NCI-H2227 (cell line): ENCODE results near the gene FAM227B.
"Not testable (repeated sequence)": the region's sequence is repeated elsewhere in the genome, so short reads cannot be mapped to it uniquely, and the experiment has no call there.

Experiments
- DNase-seq: peaks from one replicate; lab custom pipeline; 2025; ENCODE audit not compliant: unreplicated experiment; lab: John Stamatoyannopoulos, UW

Gene FAM227B

DNA sequence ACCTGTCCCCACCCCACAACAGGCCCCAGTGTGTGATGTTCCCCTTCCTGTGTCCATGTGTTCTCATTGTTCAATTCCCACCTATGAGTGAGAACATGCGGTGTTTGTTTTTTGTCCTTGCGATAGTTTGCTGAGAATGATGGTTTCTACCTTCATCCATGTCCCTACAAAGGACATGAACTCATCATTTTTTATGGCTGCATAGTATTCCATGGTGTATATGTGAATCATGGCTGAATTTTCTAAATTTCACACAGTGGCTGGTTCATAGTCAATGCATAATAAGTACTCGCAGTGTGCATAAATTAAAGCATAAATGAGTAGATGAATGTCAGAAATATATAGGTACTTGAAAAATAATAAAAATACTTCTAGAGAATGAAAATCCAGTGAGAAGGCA, 8.4 kb downstream of the FAM227B start:
- DNase-seq: not testable (repeated sequence)

DNA sequence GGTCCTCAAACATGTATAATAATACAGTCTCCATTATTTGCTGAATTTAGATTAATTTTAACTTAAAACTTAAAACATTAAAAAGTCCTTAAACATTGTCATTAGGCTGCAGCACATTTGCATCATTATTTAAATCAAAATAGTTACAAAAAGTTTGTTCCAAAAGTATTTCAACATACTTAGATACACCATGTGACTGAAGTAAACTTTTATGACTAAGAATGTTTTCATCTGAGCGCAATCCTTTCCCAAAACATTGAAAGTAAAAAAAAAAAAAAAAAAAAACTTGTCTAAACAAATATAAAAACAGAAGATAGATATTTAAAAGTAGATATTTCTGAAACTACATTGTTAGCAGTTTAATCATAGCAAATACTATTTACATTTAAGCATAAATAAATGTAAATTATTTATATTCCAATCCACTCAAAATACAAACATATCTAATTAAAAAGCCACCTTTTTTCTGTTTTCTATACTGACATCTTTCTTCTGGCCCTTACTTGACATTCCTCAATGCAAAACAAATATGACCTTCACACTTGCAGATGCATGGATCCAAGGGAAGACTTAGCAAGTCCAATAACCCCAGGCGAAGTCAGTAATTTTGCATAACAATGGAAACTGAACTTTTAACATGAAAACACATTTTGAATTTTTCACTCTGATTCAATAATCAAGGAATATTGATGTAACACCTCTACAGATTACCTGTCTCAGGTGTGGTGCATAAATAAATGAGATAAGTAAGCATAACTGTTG, 10.3 kb downstream of the FAM227B start:
- no peak for DNase-seq

DNA sequence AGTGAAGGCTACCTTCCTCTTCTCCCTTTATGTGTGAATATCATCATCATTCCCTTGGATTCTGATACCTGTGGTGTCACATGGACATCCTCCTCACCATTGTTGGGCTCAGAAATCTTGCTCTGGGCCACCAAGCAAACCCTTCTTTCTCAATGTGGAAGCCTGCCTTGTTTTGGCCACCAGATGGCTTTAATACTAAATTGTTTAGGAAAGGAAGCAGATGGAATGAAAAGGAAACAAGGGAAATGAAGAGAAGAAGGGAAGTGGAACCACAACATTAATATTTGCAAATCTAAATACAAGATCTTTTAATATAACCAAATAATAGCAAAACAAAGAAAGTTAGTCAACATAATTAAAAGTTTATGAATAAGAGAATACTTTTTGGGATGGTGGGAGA, 14.0 kb downstream of the FAM227B start:
- DNase-seq: no peak

DNA sequence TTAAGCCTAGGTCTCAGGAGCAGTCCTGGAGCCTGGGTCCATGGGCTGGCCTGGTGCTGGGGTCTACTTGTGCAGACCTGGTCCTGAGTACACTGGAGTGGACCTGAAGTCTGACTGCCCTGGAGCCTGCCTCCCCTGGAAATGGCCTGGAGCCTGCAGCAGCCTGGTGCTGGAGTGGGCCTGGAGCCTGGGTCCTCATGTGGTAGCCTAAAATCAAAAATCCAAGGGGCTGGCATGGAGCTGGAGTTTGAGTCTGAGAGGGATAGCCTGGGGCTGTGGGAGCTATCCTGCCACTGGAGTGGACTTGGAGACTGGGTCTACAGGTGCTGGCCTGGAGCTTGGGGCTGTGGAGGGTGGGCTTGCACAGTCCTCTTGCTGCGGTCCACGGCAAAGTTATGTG, 15.0 kb downstream of the FAM227B start:
- DNase-seq: no peak

DNA sequence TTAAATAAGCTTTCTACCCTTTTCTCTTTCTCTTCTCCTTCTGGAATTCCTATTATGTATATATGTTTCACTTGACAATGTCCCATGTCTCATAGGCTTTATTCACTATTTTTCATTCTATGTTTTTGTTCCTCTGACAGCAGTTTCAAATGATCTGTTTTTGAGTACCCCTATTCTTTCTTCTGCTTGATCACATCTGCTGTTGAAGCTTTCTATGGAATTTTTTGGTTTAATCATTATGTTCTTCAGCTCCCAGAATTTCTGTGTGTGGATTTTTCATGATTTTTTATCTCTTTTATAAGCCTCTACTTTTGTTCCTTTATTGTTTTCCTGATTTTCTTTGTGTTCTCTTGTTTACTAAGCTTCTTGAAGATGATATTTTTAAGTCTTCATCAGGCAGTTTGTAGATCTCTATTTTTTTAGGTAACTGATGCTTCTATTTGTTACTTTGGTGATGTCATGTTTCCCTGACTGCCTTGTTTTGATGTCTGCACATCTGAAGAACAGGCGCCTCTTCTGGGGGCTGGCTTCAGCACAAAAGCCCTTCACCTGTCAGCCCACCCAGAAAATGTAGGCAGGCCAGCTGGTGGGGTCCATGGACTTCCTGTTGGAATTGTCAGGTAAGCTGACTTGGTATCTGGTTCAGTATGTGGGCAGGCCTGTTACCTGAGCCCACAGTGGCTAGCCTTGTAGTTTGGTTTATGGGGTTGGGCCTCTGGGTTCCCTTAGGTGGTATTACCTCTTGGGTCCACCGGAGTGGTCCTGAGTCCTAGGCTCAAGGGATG, 15.8 kb downstream of the FAM227B start:
- DNase-seq: no peak

DNA sequence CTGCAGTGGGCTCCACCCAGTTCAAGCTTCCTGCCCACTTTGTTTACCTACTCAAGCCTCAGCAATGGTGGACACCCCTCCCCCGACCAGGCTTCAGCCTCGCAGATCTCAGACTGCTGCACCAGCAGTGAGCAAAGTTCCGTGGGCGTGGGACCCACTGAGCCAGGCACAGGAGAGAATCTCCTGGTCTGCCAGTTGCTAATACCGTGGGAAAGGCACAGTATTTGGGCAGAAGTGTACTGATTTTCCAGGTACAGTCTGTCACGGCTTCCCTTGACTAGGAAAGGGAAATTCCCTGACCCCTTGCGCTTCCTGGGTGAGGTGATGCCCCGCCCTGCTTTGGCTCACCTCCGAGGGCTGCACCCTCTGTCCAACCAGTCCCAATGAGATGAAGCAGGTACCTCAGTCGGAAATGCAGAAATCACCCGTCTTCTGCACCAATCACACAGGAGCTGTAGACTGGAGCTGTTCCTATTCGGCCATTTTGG, 27.7 kb downstream of the FAM227B start:
- DNase-seq: not testable (repeated sequence)

DNA sequence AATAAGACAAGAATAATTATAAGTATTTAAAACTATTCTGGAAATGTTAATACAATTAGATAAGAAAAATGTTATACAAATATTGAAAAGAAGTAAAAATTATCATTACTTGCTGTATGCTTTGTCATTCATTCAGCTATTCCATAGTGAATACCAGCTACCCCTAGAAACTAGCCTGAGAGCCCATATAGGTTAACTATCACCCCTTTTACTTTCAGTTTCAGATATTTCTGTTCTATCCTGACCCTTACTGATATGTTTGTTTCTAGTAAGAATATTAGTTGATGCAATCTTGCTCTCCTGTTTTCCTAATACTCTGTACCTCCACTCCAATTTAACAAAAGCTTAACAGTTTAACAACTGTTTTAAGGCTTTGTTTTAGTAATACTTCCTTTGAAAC, 31.6 kb downstream of the FAM227B start:
- DNase-seq: no peak

DNA sequence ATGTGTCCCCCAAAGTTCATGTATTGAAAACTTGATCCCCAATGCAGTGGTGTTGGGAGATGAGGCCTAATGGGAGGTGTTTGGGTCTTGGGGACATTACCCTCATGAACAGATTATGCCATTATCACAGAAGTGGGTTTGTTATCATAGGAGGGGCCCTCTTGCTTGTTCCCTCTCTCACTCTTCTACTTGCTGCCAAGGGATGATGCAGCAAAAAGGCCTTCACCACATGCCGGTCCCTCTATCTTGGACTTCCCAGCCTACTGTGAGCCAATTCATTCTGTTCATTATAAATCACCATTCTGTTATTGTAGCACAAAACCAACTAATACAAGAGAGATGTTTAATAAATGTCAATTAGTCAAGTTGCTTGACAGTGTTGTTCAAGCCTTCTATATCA, 47.2 kb downstream of the FAM227B start:
- no peak for DNase-seq

DNA sequence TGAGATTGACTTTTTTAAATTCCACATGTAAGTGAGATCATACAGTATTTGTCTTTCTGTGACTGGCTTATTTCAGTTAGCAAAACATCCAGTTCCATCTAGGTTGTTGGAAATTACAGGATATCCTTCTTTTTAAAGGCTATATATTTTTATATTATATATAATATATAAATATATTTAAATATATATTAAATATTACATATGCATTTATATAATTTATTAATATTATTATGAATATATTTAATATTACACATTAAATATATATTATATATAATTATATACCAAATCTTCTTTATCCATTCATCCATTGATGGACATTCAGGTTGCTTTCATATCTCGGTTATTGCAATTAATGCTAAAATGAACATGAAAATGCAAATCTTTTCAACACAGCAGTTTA, 49.9 kb downstream of the FAM227B start:
- DNase-seq: no peak

DNA sequence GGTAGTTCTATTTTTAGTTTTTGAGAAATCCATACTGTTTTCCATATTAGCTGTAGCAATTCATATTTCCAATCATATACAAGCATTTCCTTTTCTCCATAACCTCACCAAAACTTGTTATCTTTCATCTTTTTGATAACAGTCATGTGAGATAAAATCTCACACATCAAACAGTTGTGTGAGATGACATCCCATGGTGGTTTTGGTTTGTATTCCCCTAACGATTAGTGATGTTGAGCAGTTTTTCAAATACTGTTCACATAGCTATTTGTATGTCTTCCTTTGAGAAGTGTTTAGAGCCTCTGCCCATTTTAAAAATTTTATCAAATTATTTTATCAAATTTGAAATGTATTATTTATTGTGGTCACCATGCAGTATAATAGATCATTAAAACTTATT, 50.4 kb downstream of the FAM227B start:
- no peak for DNase-seq

DNA sequence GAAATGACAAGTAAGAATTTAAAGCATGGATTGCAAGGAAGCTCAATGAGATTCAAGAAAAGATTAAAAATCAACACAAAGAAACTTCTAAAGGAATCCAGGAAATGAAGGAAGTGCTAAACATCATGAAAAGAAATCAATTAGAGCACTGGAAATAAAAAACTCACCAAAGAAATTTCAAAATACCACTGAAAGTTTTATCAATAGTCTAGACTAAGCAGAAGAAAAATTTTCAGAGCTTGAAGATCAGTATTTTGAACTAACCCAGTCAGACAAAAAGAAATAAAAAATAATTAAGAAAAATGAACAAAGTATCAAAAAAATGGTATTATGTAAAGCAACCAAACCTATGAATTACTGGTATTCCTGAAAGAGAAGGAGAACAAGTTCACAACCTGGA, 60.6 kb downstream of the FAM227B start:
- DNase-seq: no peak

DNA sequence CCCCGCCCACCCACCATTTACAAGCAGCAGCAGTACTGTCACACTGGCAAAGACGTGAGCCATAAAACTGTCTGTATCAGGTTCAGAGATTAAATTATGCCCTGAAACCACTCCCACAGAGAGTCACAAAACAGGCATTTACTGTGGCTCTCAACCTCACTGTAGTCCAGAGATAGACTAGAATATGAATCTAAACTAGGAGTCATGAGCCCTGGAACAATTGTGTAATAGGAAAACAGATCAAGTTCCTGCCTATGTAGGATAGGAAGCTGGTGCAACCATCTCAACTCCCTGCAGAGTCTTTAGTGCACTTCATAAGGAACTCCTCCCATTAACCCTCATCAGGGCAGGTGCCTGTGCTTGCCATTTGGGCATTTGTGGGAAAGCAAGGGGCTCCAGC, 61.7 kb downstream of the FAM227B start:
- no peak for DNase-seq

DNA sequence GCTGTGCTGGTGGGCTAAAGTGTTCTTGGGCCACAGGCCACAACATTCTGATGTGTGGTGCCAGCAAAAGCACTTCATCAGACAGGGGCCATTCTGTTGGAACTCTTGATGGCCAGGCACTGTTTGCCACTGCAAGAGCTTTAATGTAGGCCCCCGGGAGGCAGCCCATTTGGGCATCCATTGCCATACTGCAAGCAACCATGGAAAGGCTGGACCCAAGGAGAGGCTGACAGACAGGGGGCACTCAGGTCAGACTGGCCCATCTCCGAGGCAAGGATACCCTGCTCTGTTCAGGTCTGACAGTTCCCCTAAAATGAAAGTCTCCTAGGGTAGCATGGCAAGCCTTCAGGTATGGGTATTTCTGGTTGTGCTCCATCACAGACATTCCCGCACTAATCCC, 64.2 kb downstream of the FAM227B start:
- no peak for DNase-seq

DNA sequence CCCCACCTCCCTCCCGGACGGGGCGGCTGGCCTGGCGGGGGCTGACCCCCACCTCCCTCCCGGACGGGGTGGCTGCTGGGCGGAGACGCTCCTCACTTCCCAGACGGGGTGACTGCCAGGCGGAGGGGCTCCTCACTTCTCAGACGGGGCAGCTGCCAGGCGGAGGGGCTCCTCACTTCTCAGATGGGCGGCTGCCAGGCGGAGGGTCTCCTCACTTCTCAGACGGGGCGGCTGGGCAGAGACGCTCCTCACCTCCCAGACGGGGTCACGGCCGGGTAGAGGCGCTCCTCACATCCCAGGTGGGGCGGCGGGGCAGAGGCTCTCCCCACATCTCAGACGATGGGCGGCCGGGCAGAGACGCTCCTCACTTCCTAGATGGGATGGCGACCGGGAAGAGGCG, 70.3 kb downstream of the FAM227B start:
- not testable (repeated sequence) for DNase-seq

DNA sequence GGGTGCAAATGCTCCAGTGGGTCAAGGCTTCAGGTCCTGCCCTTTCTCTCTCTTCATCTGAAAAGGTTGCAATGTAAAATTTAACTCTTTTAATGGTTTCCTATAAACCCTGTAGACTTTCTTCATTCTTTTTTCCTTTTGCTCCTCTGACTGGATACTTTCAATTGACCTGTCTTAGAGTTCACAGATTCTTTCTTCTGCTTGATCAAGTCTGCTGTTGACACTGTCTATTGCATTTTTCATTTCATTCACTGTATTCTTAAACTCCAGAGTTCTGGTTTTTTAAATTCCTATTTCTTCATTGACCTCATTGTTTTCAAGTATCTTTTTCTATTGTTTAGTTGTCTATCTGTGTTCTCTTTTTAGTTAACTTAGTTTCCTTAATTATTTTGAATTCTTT, 82.1 kb downstream of the FAM227B start:
- DNase-seq: no peak

DNA sequence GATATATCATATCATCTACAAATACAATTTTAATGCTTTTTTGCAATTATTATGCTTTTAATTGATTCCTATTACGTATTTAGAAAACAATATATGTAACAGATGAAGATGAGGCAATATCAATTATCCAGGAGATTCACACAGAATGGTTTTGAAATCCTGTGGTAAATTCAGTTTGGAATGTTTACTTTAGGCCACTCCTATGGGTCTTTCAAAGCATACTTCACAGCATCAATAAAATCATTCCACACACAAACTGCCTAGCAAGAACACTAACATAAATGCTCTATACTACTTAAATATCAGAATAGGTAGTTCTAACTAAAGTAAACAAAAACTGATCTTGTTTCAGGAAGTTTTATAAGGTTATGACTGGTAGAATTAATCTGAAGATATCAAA, 90.5 kb downstream of the FAM227B start:
- no peak for DNase-seq

DNA sequence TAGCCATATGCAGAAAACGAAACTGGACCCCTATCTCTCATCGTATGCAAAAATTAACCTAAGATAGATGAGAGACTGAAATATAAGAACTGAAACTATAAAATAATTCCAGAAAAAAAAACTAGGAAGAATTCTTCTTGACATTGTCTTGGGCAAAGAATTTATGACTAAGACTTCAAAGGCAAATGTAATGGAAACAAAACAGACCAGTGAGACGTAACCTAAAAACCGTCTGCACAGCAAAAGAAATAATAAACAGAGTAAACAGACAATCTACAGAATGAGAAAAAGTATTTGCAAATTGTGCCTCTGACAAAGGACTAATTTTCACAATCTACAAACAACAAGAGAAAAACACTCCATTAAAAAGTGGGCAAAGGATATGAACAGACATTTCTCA, 92.3 kb downstream of the FAM227B start:
- no peak for DNase-seq

DNA sequence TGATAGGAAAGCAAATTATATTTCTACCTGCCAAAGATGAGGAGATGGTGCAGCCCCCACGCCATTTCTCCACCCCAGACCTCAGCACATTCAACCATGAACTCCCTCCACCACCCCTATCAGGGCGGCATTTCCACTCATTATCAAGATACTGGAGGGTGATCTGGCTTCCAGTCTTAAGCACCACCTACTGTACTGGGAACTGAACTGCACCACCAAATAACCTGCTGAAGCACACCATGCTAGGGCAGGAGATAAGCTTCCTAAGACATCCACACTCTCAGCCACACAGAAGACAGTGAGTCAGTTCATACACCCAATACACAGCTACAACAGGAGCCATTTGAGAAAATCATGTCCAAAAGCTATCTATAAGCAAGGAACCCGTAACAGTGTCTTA, 98.8 kb downstream of the FAM227B start:
- DNase-seq: no peak

DNA sequence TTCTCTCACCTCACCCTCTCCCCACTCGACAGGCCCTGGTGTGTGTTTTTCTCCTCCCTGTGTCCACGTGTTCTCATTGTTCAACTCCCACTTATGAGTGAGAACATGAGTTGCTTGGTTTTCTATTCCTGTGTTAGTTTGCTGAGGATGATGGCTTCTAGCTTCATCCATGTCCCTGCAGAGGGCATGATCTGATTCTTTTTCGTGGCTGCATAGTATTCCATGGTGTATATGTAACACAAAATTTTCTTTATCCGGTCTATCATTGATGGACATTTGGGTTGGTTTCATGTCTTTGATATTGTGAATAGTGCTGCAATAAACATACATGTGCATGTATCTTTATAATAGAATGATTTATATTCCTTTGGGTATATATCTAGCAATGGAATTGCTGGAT, 107.9 kb downstream of the FAM227B start:
- DNase-seq: not testable (repeated sequence)

DNA sequence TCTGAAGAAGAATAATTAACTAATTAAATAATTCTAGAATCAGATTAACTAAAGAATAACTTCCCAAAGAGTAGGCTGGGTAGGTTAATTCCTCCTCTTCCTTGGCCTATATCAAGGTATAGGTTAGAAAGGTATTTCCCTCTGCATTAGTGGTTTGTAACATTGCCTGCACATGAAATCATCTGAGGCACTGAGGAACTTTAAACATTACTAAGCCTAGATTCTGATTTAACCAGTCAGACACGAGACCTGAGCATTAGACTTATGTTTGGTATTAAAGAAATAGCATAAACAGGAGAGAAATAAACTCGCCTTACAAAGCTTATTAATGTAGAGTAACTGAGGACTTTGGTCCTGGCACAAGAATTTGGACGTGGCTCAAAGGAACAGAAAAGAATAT, 113.4 kb downstream of the FAM227B start:
- DNase-seq: no peak

DNA sequence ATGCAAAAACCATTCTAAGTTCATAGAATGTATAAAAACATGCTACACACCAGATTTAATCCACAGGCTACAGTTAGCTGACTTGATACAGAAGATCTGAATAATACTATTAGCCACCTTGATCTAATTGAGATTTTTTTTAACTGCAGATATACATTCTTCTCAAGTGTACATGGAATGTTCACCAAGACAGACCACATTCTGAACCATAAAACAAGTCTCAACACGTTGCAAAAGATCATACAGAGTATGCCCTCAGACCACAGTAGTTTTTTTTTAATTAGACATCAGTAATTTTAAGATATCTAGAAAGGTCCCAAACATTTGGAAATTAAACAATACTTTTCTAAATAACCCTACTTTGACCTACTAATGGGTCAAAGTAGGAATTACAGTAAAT, 114.3 kb downstream of the FAM227B start:
- no peak for DNase-seq

DNA sequence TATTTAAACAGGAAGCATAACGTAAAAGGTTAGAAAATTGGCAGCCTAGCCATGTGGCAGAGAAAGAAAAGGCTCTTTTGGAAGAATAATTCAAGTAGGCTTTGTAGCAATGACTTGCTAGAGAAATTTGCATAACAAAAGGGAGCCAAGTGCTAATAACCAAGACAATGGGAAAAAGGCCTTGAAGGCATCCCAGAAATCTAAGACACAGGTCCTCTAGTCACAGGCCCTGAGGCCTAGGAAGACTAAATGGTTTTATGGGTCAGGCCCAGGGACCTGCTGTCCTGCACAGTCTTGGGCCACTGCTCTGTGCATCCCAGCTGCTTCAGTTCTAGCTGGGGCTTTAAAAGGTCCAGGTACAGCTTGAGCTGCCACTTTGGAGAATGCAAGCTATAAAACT, 119.0 kb downstream of the FAM227B start:
- no peak for DNase-seq
